Caco-2 (cell line): ENCODE measurements around the gene LRRC28. TPM values are rescaled to one million over a fixed set of nuclear protein-coding genes. Genes with fewer than 3 reads are reported as not detected.

Source experiments
- BruUV-seq: library from RNA; stranded (reverse); fragments of 400-500 nt; replicated peaks from 2 replicates; lab custom pipeline; 2021; lab: Mats Ljungman, UMichigan
- CTCF ChIA-PET: fragments of 300-600 bp; sonication (Branson Sonifier 250); formaldehyde crosslinking; loops from one replicate; lab custom pipeline; 2022; ENCODE audit warnings: antibody characterized with exemption; lab: Charles Lee
- POLR2A ChIA-PET: fragments of 300-600 bp; sonication (Branson Sonifier 250); formaldehyde crosslinking; loops from one replicate; lab custom pipeline; 2022; ENCODE audit warnings: antibody characterized with exemption; lab: Charles Lee
- DNase-seq, 2 experiments: peaks; one replicate each; pipeline versions ENCODE4 v3.0.0 to v3.0.0-alpha.2; 2020 to 2022
- H3K27me3 ChIP-seq: replicated peaks from 2 replicates; pipeline ENCODE4 v1.6.0; 2011; ENCODE audit warnings: low read length; ENCODE audit not compliant: control insufficient read depth, insufficient read depth
- H3K36me3 ChIP-seq: 2 replicates; pipeline ENCODE4 v1.5.1; 2011; ENCODE audit warnings: low read length; ENCODE audit not compliant: control insufficient read depth, insufficient read depth
- H3K4me1 ChIP-seq: fragments of 250-450 bp; sonication (Bioruptor Pico); 2 replicates; pipeline ENCODE4 v1.5.1; 2020; ENCODE audit warnings: mild to moderate bottlenecking
- H3K4me3 ChIP-seq: 2 replicates; pipeline ENCODE4 v1.5.1; 2011; ENCODE audit warnings: low read depth, mild to moderate bottlenecking, control low read depth, low read length
- H3K9me3 ChIP-seq: fragments of 250-450 bp; sonication (Bioruptor Pico); 2 replicates; pipeline ENCODE4 v1.5.1; 2020; ENCODE audit warnings: mild to moderate bottlenecking, moderate library complexity
- H3K27ac Mint-ChIP-seq: one replicate; pipeline ENCODE4 v1.8.0; 2022; ENCODE audit warnings: mixed read lengths; ENCODE audit not compliant: unreplicated experiment
- H3K27me3 Mint-ChIP-seq: one replicate; pipeline ENCODE4 v1.8.0; 2022; ENCODE audit warnings: mixed read lengths; ENCODE audit not compliant: insufficient read depth, unreplicated experiment
- H3K36me3 Mint-ChIP-seq: one replicate; pipeline ENCODE4 v1.8.0; 2022; ENCODE audit warnings: mild to moderate bottlenecking, mixed read lengths; ENCODE audit not compliant: insufficient read depth, unreplicated experiment
- H3K4me1 Mint-ChIP-seq: one replicate; pipeline ENCODE4 v1.8.0; 2022; ENCODE audit warnings: low read depth, mixed read lengths; ENCODE audit not compliant: unreplicated experiment
- H3K4me3 Mint-ChIP-seq: one replicate; pipeline ENCODE4 v1.8.0; 2022; ENCODE audit warnings: mild to moderate bottlenecking, moderate library complexity, mixed read lengths; ENCODE audit not compliant: unreplicated experiment
- H3K9me3 Mint-ChIP-seq: one replicate; pipeline ENCODE4 v1.8.0; 2022; ENCODE audit warnings: mixed read lengths; ENCODE audit not compliant: unreplicated experiment
- CTCF ChIP-seq, 2 experiments: fragments of 200-600 bp in 1 of 2; IDR thresholded peaks; 1 replicate in 1 of 2; 2 replicates in 1 of 2; pipeline versions ENCODE4 v1.5.1 to v1.8.0; 2011 to 2022; ENCODE audit warnings: antibody characterized with exemption in 1 of 2, control low read depth in 1 of 2, inconsistent platforms in 1 of 2, low read depth in 1 of 2, low read length in 1 of 2, mild to moderate bottlenecking in 1 of 2, moderate library complexity in 1 of 2; ENCODE audit not compliant: insufficient read depth in 1 of 2, severe bottlenecking in 1 of 2, unreplicated experiment in 1 of 2
- intact Hi-C: fragments of 100-400 bp; cut with micrococcal nuclease; formaldehyde crosslinking; loops from one replicate; pipeline ENCODE4 v1.10.0; 2022; ENCODE audit not compliant: unreplicated experiment
- total RNA-seq: library from RNA; stranded (reverse); gene quantifications from 2 replicates; pipeline ENCODE4 v1.2.3, GENCODE V29; 2022

Gene LRRC28
- total RNA-seq, 1 experiment from 2014 or later: 17.8 TPM

GRCh38 chr15:99425657-99426301, 174.5 kb downstream of the LRRC28 start:
- no peaks in the 10 kb centered on the region for H3K27me3 ChIP-seq
- intact Hi-C loops: no loop called here
- Mint-ChIP-seq H3K27ac (no peak overlapping the region), H3K4me3 (no peak overlapping the region), H3K36me3 (no peaks in the 10 kb centered on the region), H3K27me3 (peaks cover 3% of the 10 kb centered on the region), H3K9me3 (no peaks in the 10 kb centered on the region), H3K4me1 (no peaks in the 10 kb centered on the region)
- no peaks in the 10 kb centered on the region for H3K36me3 ChIP-seq
- ChIA-PET CTCF (interaction anchor here (1.2 kb wide), 1 partner anchor 279 kb away, joined by 3 read pairs; no protein-coding TSS in a partner anchor), POLR2A (no interaction called here)
- no TSS peak for BruUV-seq
- no peaks in the 10 kb centered on the region for H3K4me1 ChIP-seq
- no peak for TF ChIP-seq CTCF (IDR thresholded peaks at IDR 0.05; ENCODE audit: insufficient read depth in 1 of 2, low read depth in 1 of 2, low read length in 1 of 2, severe bottlenecking in 1 of 2, unreplicated experiment in 1 of 2)
- H3K4me3 ChIP-seq: no peak overlapping the region
- no peaks in the 10 kb centered on the region for H3K9me3 ChIP-seq
- DNase-seq: no peak

- no peaks in the 10 kb centered on the region for H3K4me1 Mint-ChIP-seq
- Histone ChIP-seq H3K27me3 (no peaks in the 10 kb centered on the region), H3K4me1 (no peaks in the 10 kb centered on the region), H3K36me3 (no peaks in the 10 kb centered on the region), H3K4me3 (no peak overlapping the region), H3K9me3 (no peaks in the 10 kb centered on the region)
- CTCF ChIA-PET: interaction anchor here (1.2 kb wide), 1 partner anchor 278 kb away, joined by 3 read pairs; no protein-coding TSS in a partner anchor
- no peak overlapping the region for H3K27ac Mint-ChIP-seq
- no peak for TF ChIP-seq CTCF (IDR thresholded peaks at IDR 0.05; ENCODE audit: insufficient read depth in 1 of 2, low read depth in 1 of 2, low read length in 1 of 2, severe bottlenecking in 1 of 2, unreplicated experiment in 1 of 2)
- no peak overlapping the region for H3K4me3 Mint-ChIP-seq
- H3K9me3 Mint-ChIP-seq: no peaks in the 10 kb centered on the region
- peaks cover 3% of the 10 kb centered on the region for H3K27me3 Mint-ChIP-seq
- DNase-seq: no peak
- intact Hi-C loops: no loop called here
- no TSS peak for BruUV-seq
- no peaks in the 10 kb centered on the region for H3K36me3 Mint-ChIP-seq
- POLR2A ChIA-PET: no interaction called here
These were observed 175.3 kb downstream of the LRRC28 start for GRCh38 chr15:99426431-99427105.

GRCh38 chr15:99427210-99427609, 175.9 kb downstream of the LRRC28 start:
- H3K36me3 ChIP-seq: no peaks in the 10 kb centered on the region
- Mint-ChIP-seq H3K4me1 (no peaks in the 10 kb centered on the region), H3K36me3 (no peaks in the 10 kb centered on the region), H3K4me3 (no peak overlapping the region), H3K27me3 (peaks cover 3% of the 10 kb centered on the region), H3K27ac (no peak overlapping the region), H3K9me3 (no peaks in the 10 kb centered on the region)
- no peak for DNase-seq
- intact Hi-C loops: no loop called here
- no TSS peak for BruUV-seq
- no peak for TF ChIP-seq CTCF (IDR thresholded peaks at IDR 0.05; ENCODE audit: insufficient read depth in 1 of 2, low read depth in 1 of 2, low read length in 1 of 2, severe bottlenecking in 1 of 2, unreplicated experiment in 1 of 2)
- H3K9me3 ChIP-seq: no peaks in the 10 kb centered on the region
- ChIA-PET POLR2A (no interaction called here), CTCF (no interaction called here)
- no peaks in the 10 kb centered on the region for H3K27me3 ChIP-seq
- H3K4me3 ChIP-seq: no peak overlapping the region
- no peaks in the 10 kb centered on the region for H3K4me1 ChIP-seq
